Measurements from ENCODE around the gene SFRP2. TPM values are rescaled to one million over a fixed set of nuclear protein-coding genes. Genes with fewer than 3 reads are reported as not detected.

The SFRP2 gene
- total and polyA plus RNA-seq, 2 of the 4 experiments (the other 2 are of a cell fraction): not detected

DNA sequence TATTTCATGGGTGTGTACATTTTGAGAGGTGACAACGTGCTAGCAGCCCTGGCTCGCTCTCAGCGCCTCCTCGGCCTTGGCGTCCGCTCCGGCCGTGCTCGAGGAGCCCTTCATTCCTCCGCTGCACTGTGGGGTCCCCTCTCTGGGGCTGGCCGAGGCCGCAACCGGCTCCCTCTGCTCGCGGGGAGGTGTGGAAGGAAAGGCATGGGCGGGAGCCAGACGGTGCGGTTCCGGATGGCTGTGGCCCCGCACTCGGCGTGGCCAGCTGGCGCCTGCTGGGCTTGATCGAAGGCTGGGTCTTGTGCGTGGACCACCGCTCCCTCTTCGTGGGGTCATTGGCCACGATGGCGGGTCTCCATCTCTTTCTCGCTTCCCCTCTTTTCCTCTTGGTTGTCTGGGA, 17.2 kb upstream of the SFRP2 start:
- no peak for ATAC-seq (ENCODE audit: low read depth)
- H3K79me1 ChIP-seq (ENCODE audit: low read depth in 1 of 2, low read length in 2 of 2): no peaks in the 10 kb centered on the region
- H2BK120ac ChIP-seq (ENCODE audit: low read depth, low read length): no peak overlapping the region
- H4K5ac ChIP-seq (ENCODE audit: low read depth, low read length): no peak overlapping the region
- H2BK5ac ChIP-seq (ENCODE audit: low read depth, low read length, poor library complexity, severe bottlenecking): no peak overlapping the region
- H3K4me1 ChIP-seq (ENCODE audit: control insufficient read depth, insufficient read depth, low read length): no peaks in the 10 kb centered on the region
- WGBS, 2 experiments (ENCODE audit: extremely low coverage in 2 of 2, insufficient read length in 1 of 2): no CpG with 5 or more reads among the region's 30 CpGs
- no peak overlapping the region for H3K4me2 ChIP-seq (ENCODE audit: low read depth, low read length)
- H3K9me1 ChIP-seq (ENCODE audit: insufficient read depth, low read length): no peaks in the 10 kb centered on the region
- POLR2A ChIA-PET (ENCODE audit: unreplicated experiment): no interaction called here
- intact Hi-C loops (cut with micrococcal nuclease): no loop called here
- no peak overlapping the region for H4K8ac ChIP-seq (ENCODE audit: low read depth in 2 of 2, low read length in 2 of 2)
- no peak overlapping the region for H3K9ac ChIP-seq (ENCODE audit: low read depth, low read length)
- dilution Hi-C loops (cut with HindIII; ENCODE audit: low sequenced_read_pairs, unreplicated experiment): no loop called here
- CTCF ChIA-PET: no interaction called here
- H4K20me1 ChIP-seq (ENCODE audit: insufficient read depth, low read length): no peaks in the 10 kb centered on the region
- no peak for DNase-seq
- no peak overlapping the region for H3K23ac ChIP-seq (ENCODE audit: low read depth, low read length)
- in situ Hi-C loops (cut with MboI; ENCODE audit: low sequenced_read_pairs): no loop called here
- no peak overlapping the region for H3K56ac ChIP-seq (ENCODE audit: extremely low read depth, insufficient read depth, low read length)
- H3K27me3 ChIP-seq (ENCODE audit: control insufficient read depth, insufficient read depth, low read length): no peaks in the 10 kb centered on the region
- H3K4me3 ChIP-seq (ENCODE audit: insufficient read depth, low read depth, low read length): no peak overlapping the region
- H2BK20ac ChIP-seq (ENCODE audit: low read depth, low read length): no peak overlapping the region
- H3K4ac ChIP-seq (ENCODE audit: low read depth, low read length): no peak overlapping the region
- H2AFZ ChIP-seq (replicated peaks; ENCODE audit: low read length, poor library complexity): no peak overlapping the region
- H2AK5ac ChIP-seq (ENCODE audit: low read depth, low read length): no peak overlapping the region
- H2BK15ac ChIP-seq (ENCODE audit: low read depth, low read length): no peak overlapping the region
- BruUV-seq (replicated peaks): no TSS peak
- no peak overlapping the region for H3K14ac ChIP-seq (replicated peaks; ENCODE audit: low read depth, low read length)
- H4K91ac ChIP-seq (ENCODE audit: insufficient read depth, low read depth, low read length): no peak overlapping the region
- H2AK9ac ChIP-seq (replicated peaks; ENCODE audit: low read depth, low read length, poor library complexity): no peak overlapping the region
- H3K27ac ChIP-seq (ENCODE audit: insufficient read depth, low read length): no peak overlapping the region
- H3K18ac ChIP-seq (ENCODE audit: low read depth, low read length): no peak overlapping the region
- no peaks in the 10 kb centered on the region for H3K9me3 ChIP-seq (ENCODE audit: control insufficient read depth, insufficient read depth, low read length)
- TF ChIP-seq RFX5 (IDR thresholded peaks at IDR 0.05; ENCODE audit: low read depth, low read length) (no peak), MAZ (IDR thresholded peaks at IDR 0.05; ENCODE audit: borderline replicate concordance, low read depth, low read length) (no peak), POLR2A (IDR thresholded peaks at IDR 0.05; ENCODE audit: low read depth, low read length) (no peak), SMC3 (IDR thresholded peaks at IDR 0.05; ENCODE audit: low read depth, low read length) (no peak), FOS (IDR thresholded peaks at IDR 0.05; ENCODE audit: low read depth, low read length) (no peak), BHLHE40 (IDR thresholded peaks at IDR 0.05; ENCODE audit: low read depth, low read length) (no peak), MXI1 (IDR thresholded peaks at IDR 0.05; ENCODE audit: borderline replicate concordance, low read depth, low read length) (no peak), NFE2L2 (IDR thresholded peaks at IDR 0.05; ENCODE audit: low read depth, low read length) (no peak), CHD1 (IDR thresholded peaks at IDR 0.05; ENCODE audit: low read depth, low read length) (no peak), CEBPB (IDR thresholded peaks at IDR 0.05; ENCODE audit: low read depth, low read length) (no peak), RCOR1 (IDR thresholded peaks at IDR 0.05; ENCODE audit: insufficient replicate concordance, low read length) (no peak)
- TF ChIP-seq, protein P1, sequence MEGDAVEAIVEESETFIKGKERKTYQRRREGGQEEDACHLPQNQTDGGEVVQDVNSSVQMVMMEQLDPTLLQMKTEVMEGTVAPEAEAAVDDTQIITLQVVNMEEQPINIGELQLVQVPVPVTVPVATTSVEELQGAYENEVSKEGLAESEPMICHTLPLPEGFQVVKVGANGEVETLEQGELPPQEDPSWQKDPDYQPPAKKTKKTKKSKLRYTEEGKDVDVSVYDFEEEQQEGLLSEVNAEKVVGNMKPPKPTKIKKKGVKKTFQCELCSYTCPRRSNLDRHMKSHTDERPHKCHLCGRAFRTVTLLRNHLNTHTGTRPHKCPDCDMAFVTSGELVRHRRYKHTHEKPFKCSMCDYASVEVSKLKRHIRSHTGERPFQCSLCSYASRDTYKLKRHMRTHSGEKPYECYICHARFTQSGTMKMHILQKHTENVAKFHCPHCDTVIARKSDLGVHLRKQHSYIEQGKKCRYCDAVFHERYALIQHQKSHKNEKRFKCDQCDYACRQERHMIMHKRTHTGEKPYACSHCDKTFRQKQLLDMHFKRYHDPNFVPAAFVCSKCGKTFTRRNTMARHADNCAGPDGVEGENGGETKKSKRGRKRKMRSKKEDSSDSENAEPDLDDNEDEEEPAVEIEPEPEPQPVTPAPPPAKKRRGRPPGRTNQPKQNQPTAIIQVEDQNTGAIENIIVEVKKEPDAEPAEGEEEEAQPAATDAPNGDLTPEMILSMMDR (conservative IDR thresholded peaks at IDR 0.05; ENCODE audit: low read depth, low read length): no peak
- TF ChIP-seq, protein P2, sequence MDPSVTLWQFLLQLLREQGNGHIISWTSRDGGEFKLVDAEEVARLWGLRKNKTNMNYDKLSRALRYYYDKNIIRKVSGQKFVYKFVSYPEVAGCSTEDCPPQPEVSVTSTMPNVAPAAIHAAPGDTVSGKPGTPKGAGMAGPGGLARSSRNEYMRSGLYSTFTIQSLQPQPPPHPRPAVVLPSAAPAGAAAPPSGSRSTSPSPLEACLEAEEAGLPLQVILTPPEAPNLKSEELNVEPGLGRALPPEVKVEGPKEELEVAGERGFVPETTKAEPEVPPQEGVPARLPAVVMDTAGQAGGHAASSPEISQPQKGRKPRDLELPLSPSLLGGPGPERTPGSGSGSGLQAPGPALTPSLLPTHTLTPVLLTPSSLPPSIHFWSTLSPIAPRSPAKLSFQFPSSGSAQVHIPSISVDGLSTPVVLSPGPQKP (IDR thresholded peaks at IDR 0.05; ENCODE audit: borderline replicate concordance, low read depth, low read length): no peak
- TF ChIP-seq, protein P3, sequence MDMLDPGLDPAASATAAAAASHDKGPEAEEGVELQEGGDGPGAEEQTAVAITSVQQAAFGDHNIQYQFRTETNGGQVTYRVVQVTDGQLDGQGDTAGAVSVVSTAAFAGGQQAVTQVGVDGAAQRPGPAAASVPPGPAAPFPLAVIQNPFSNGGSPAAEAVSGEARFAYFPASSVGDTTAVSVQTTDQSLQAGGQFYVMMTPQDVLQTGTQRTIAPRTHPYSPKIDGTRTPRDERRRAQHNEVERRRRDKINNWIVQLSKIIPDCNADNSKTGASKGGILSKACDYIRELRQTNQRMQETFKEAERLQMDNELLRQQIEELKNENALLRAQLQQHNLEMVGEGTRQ (IDR thresholded peaks at IDR 0.05; ENCODE audit: low read depth, low read length): no peak
- H3K36me3 ChIP-seq (ENCODE audit: control insufficient read depth, insufficient read depth, low read length): no peaks in the 10 kb centered on the region
